ENCODE data around the gene LY6G6F.

- TF ChIP-seq, protein P1, sequence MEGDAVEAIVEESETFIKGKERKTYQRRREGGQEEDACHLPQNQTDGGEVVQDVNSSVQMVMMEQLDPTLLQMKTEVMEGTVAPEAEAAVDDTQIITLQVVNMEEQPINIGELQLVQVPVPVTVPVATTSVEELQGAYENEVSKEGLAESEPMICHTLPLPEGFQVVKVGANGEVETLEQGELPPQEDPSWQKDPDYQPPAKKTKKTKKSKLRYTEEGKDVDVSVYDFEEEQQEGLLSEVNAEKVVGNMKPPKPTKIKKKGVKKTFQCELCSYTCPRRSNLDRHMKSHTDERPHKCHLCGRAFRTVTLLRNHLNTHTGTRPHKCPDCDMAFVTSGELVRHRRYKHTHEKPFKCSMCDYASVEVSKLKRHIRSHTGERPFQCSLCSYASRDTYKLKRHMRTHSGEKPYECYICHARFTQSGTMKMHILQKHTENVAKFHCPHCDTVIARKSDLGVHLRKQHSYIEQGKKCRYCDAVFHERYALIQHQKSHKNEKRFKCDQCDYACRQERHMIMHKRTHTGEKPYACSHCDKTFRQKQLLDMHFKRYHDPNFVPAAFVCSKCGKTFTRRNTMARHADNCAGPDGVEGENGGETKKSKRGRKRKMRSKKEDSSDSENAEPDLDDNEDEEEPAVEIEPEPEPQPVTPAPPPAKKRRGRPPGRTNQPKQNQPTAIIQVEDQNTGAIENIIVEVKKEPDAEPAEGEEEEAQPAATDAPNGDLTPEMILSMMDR (IDR thresholded peaks at IDR 0.05 in 2 of 3, conservative IDR thresholded peaks at IDR 0.05 in 1 of 3; ENCODE audit: control insufficient read depth in 2 of 3, extremely low read depth in 1 of 3, insufficient read depth in 1 of 3, low read depth in 3 of 3, low read length in 3 of 3) = no peak
- TF ChIP-seq KDM1A (IDR thresholded peaks at IDR 0.05; ENCODE audit: borderline replicate concordance) = no peak
- TF ChIP-seq RFX5 (IDR thresholded peaks at IDR 0.05; ENCODE audit: low read depth, low read length) = no peak
- TF ChIP-seq CHD2 (IDR thresholded peaks at IDR 0.05; ENCODE audit: borderline replicate concordance, low read depth, low read length) = no peak
Measured at GRCh38 chr6:31721351-31722020, 14.8 kb downstream of the LY6G6F start, which contains the start of gene LY6G6C.

Data from GM12878 (cell line).